ENCODE measurements around the gene SPRR4.

Gene SPRR4

DNA sequence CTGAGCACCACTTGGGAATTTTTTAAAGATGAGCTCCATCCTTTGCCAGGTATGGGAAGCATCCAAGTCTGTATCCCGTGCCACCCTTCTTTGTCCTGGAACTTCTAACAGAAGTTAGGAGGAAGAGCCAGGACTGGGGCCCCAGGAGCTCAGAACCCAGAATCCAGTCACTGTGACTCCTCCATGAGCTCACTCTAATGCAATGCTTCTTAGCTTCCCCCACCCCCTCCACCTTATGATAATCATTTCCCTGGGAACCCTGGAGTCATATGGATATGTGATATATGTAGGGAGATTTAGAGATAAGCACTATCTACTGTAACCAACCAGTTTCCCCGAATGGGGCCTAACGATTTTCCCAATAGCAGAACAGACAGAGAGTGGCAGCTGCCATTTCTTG, 24.2 kb upstream of the SPRR4 start:
- DNase-seq (ENCODE audit: low read depth in 1 of 2, low spot score in 1 of 2) = no peak
- H3K27ac ChIP-seq (replicated peaks) = no peak overlapping the region
- H3K27me3 ChIP-seq (ENCODE audit: insufficient read depth, poor library complexity, severe bottlenecking) = no peaks in the 10 kb centered on the region
- TF ChIP-seq, protein P1, sequence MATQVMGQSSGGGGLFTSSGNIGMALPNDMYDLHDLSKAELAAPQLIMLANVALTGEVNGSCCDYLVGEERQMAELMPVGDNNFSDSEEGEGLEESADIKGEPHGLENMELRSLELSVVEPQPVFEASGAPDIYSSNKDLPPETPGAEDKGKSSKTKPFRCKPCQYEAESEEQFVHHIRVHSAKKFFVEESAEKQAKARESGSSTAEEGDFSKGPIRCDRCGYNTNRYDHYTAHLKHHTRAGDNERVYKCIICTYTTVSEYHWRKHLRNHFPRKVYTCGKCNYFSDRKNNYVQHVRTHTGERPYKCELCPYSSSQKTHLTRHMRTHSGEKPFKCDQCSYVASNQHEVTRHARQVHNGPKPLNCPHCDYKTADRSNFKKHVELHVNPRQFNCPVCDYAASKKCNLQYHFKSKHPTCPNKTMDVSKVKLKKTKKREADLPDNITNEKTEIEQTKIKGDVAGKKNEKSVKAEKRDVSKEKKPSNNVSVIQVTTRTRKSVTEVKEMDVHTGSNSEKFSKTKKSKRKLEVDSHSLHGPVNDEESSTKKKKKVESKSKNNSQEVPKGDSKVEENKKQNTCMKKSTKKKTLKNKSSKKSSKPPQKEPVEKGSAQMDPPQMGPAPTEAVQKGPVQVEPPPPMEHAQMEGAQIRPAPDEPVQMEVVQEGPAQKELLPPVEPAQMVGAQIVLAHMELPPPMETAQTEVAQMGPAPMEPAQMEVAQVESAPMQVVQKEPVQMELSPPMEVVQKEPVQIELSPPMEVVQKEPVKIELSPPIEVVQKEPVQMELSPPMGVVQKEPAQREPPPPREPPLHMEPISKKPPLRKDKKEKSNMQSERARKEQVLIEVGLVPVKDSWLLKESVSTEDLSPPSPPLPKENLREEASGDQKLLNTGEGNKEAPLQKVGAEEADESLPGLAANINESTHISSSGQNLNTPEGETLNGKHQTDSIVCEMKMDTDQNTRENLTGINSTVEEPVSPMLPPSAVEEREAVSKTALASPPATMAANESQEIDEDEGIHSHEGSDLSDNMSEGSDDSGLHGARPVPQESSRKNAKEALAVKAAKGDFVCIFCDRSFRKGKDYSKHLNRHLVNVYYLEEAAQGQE (IDR thresholded peaks at IDR 0.05; ENCODE audit: insufficient replicate concordance, low read depth) = no peak
- no peak for TF ChIP-seq POLR2AphosphoS5 (IDR thresholded peaks at IDR 0.05; ENCODE audit: low read depth)
- TF ChIP-seq, protein P2, sequence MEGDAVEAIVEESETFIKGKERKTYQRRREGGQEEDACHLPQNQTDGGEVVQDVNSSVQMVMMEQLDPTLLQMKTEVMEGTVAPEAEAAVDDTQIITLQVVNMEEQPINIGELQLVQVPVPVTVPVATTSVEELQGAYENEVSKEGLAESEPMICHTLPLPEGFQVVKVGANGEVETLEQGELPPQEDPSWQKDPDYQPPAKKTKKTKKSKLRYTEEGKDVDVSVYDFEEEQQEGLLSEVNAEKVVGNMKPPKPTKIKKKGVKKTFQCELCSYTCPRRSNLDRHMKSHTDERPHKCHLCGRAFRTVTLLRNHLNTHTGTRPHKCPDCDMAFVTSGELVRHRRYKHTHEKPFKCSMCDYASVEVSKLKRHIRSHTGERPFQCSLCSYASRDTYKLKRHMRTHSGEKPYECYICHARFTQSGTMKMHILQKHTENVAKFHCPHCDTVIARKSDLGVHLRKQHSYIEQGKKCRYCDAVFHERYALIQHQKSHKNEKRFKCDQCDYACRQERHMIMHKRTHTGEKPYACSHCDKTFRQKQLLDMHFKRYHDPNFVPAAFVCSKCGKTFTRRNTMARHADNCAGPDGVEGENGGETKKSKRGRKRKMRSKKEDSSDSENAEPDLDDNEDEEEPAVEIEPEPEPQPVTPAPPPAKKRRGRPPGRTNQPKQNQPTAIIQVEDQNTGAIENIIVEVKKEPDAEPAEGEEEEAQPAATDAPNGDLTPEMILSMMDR (IDR thresholded peaks at IDR 0.05; ENCODE audit: insufficient read depth, low read length) = no peak
- TF ChIP-seq SPI1 (IDR thresholded peaks at IDR 0.05; ENCODE audit: borderline replicate concordance, low read depth) = no peak
- TF ChIP-seq GABPA (IDR thresholded peaks at IDR 0.05; ENCODE audit: low read depth) = no peak
- no peak overlapping the region for H3K4me3 ChIP-seq (replicated peaks; ENCODE audit: insufficient read depth, low read length)

DNA sequence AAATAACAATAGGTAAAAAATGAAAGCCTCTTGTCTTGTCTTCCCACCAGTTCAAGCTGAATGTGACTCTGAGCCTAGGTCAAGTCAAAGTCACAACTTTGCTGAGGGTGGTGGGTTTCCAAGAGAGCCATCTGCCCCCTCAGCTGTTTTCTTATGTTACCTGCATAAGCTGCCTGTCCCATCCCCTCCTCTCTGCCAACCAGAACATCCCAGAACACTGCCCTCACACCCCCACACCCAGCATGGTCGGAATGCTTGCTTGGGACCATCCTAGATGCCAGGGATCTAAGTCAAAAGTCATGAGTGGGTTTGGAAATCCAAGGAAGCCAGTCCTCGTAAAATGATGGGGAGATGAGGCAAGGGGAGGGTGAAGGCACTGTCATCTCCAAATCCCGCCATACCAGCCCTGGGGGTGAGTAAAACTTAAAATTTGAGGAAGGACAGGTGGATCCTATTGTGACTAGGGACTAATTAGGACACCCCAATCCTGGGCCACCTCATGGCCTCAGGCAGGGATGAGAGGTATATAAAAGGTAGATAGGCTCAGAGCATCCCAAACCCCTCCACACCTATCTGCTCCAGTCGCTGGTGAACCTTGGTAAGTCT, 23.7 kb upstream of the SPRR4 start, which contains the start of gene SPRR5:
Gene SPRR5 (plus strand): TSS at position 556 of the 606 bp plus-strand sequence. CDS start 1,349 bp downstream, outside the sequence.
- H3K4me3 ChIP-seq (replicated peaks; ENCODE audit: insufficient read depth, low read length) = no peak within 1 kb of the TSS
- H3K27me3 ChIP-seq (ENCODE audit: insufficient read depth, poor library complexity, severe bottlenecking) = no peaks in the 10 kb centered on the region
- TF ChIP-seq, protein P2 (IDR thresholded peaks at IDR 0.05; ENCODE audit: insufficient read depth, low read length) = no peak
- TF ChIP-seq GABPA (IDR thresholded peaks at IDR 0.05; ENCODE audit: low read depth) = no peak
- TF ChIP-seq, protein P1 (IDR thresholded peaks at IDR 0.05; ENCODE audit: insufficient replicate concordance, low read depth) = no peak
- no peak within 1 kb of the TSS for H3K27ac ChIP-seq (replicated peaks)
- DNase-seq (ENCODE audit: low read depth in 1 of 2, low spot score in 1 of 2) = no peak

DNA sequence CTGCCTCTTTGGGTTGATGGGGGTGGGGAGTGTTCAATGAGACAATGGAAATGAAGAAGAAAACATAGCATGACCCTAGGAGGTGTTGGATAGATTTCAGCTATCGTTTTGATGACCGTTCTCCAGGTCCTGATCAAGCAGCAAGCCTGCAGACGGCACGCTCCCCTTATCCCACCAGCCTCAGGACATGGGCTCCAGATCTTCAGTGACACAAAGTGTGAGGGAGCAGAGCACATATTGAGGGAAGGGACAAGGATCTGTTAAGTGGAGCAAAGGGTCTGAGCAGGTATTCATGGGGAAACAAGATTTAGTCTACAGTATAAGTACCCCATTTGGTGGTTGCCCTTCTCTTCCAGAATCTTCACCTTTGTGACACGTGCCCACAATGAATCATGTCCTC, 18.7 kb upstream of the SPRR4 start:
- TF ChIP-seq SPI1 (IDR thresholded peaks at IDR 0.05; ENCODE audit: borderline replicate concordance, low read depth) = no peak
- TF ChIP-seq GABPA (IDR thresholded peaks at IDR 0.05; ENCODE audit: low read depth) = no peak
- TF ChIP-seq POLR2AphosphoS5 (IDR thresholded peaks at IDR 0.05; ENCODE audit: low read depth) = no peak
- TF ChIP-seq, protein P1 (IDR thresholded peaks at IDR 0.05; ENCODE audit: insufficient replicate concordance, low read depth) = no peak
- TF ChIP-seq, protein P2 (IDR thresholded peaks at IDR 0.05; ENCODE audit: insufficient read depth, low read length) = no peak

More for the DNA sequence above, 18.7 kb upstream of the SPRR4 start:
- Histone ChIP-seq H3K4me3 (replicated peaks; ENCODE audit: insufficient read depth, low read length) (no peak overlapping the region), H3K27me3 (ENCODE audit: insufficient read depth, poor library complexity, severe bottlenecking) (no peaks in the 10 kb centered on the region), H3K27ac (replicated peaks) (no peak overlapping the region)
- no peak for DNase-seq (ENCODE audit: low read depth in 1 of 2, low spot score in 1 of 2)

All from HL-60 (cell line).